Effector memory CD4-positive, alpha-beta T cell (primary cell): ENCODE results near the gene TSPAN4.

Source experiments
- DNase-seq, 3 donors: peaks; one replicate each; pipeline ENCODE4 v3.0.0-alpha.2; 2020
- H3K27ac ChIP-seq: 2 replicates; pipeline ENCODE4 v1.7.0; 2013; ENCODE audit warnings: mild to moderate bottlenecking, low read length, moderate library complexity; ENCODE audit not compliant: insufficient read depth, poor library complexity, severe bottlenecking
- H3K27me3 ChIP-seq: replicated peaks from 2 replicates; pipeline ENCODE4 v1.7.0; 2013; ENCODE audit warnings: mild to moderate bottlenecking, low read length; ENCODE audit not compliant: insufficient read depth, control insufficient read depth, poor library complexity, severe bottlenecking
- H3K36me3 ChIP-seq: 2 replicates; pipeline ENCODE4 v1.7.0; 2013; ENCODE audit warnings: mild to moderate bottlenecking, low read length, moderate library complexity; ENCODE audit not compliant: control insufficient read depth, insufficient read depth
- H3K4me1 ChIP-seq: 2 replicates; pipeline ENCODE4 v1.7.0; 2013; ENCODE audit warnings: low read length, mild to moderate bottlenecking; ENCODE audit not compliant: control insufficient read depth, insufficient read depth, poor library complexity, severe bottlenecking
- H3K4me3 ChIP-seq: 2 replicates; pipeline ENCODE4 v1.7.0; 2013; ENCODE audit warnings: low read length, low read depth, mild to moderate bottlenecking; ENCODE audit not compliant: insufficient read depth, poor library complexity, severe bottlenecking
- H3K9me3 ChIP-seq: 2 replicates; pipeline ENCODE4 v1.7.0; 2013; ENCODE audit warnings: mild to moderate bottlenecking, low read length, moderate library complexity; ENCODE audit not compliant: control insufficient read depth

TSPAN4 gene

GRCh38 chr11:852762-853161 lies 10.1 kb downstream of the TSPAN4 start:
- Histone ChIP-seq H3K27me3 (peaks cover 21% of the 10 kb centered on the region), H3K4me1 (peaks cover 12% of the 10 kb centered on the region), H3K4me3 (no peak overlapping the region), H3K27ac (no peak overlapping the region), H3K36me3 (no peaks in the 10 kb centered on the region), H3K9me3 (no peaks in the 10 kb centered on the region)
- DNase-seq = no peak

- Histone ChIP-seq H3K4me3 (no peak overlapping the region), H3K4me1 (peaks cover 5% of the 10 kb centered on the region), H3K9me3 (no peaks in the 10 kb centered on the region), H3K27me3 (peaks cover 15% of the 10 kb centered on the region), H3K27ac (no peak overlapping the region), H3K36me3 (no peaks in the 10 kb centered on the region)
- DNase-seq = no peak
These were observed 11.2 kb downstream of the TSPAN4 start for GRCh38 chr11:853682-854448.

GRCh38 chr11:854601-855329 lies 12.1 kb downstream of the TSPAN4 start:
- DNase-seq = no peak
- Histone ChIP-seq H3K27me3 (peaks cover 8% of the 10 kb centered on the region), H3K4me3 (no peak overlapping the region), H3K9me3 (no peaks in the 10 kb centered on the region), H3K36me3 (no peaks in the 10 kb centered on the region), H3K27ac (no peak overlapping the region), H3K4me1 (no peaks in the 10 kb centered on the region)

GRCh38 chr11:855330-855674 lies 12.7 kb downstream of the TSPAN4 start:
- DNase-seq = no peak
- H3K36me3 ChIP-seq = no peaks in the 10 kb centered on the region
- H3K9me3 ChIP-seq = no peaks in the 10 kb centered on the region
- H3K27me3 ChIP-seq = peaks cover 4% of the 10 kb centered on the region
- no peak overlapping the region for H3K4me3 ChIP-seq
- H3K27ac ChIP-seq = no peak overlapping the region
- H3K4me1 ChIP-seq = no peaks in the 10 kb centered on the region

- H3K27me3 ChIP-seq = no peaks in the 10 kb centered on the region
- H3K27ac ChIP-seq = no peak overlapping the region
- DNase-seq = no peak
- H3K36me3 ChIP-seq = no peaks in the 10 kb centered on the region
- H3K4me3 ChIP-seq = no peak overlapping the region
- H3K4me1 ChIP-seq = no peaks in the 10 kb centered on the region
- H3K9me3 ChIP-seq = no peaks in the 10 kb centered on the region
These were observed 13.1 kb downstream of the TSPAN4 start for GRCh38 chr11:855796-856195.

- Histone ChIP-seq H3K36me3 (no peaks in the 10 kb centered on the region), H3K27me3 (no peaks in the 10 kb centered on the region), H3K4me1 (no peaks in the 10 kb centered on the region), H3K9me3 (no peaks in the 10 kb centered on the region), H3K27ac (no peak overlapping the region), H3K4me3 (no peak overlapping the region)
- no peak for DNase-seq
These were observed 13.7 kb downstream of the TSPAN4 start for GRCh38 chr11:856397-856796.

- Histone ChIP-seq H3K9me3 (no peaks in the 10 kb centered on the region), H3K27ac (no peak overlapping the region), H3K36me3 (no peaks in the 10 kb centered on the region), H3K4me3 (no peak overlapping the region), H3K4me1 (no peaks in the 10 kb centered on the region), H3K27me3 (no peaks in the 10 kb centered on the region)
- DNase-seq = no peak
These were observed 15.6 kb downstream of the TSPAN4 start for GRCh38 chr11:858053-858761.

GRCh38 chr11:858762-859339 lies 16.2 kb downstream of the TSPAN4 start:
- H3K27ac ChIP-seq = no peak overlapping the region
- no peaks in the 10 kb centered on the region for H3K27me3 ChIP-seq
- no peaks in the 10 kb centered on the region for H3K36me3 ChIP-seq
- DNase-seq = no peak
- H3K4me1 ChIP-seq = no peaks in the 10 kb centered on the region
- H3K4me3 ChIP-seq = no peak overlapping the region
- H3K9me3 ChIP-seq = no peaks in the 10 kb centered on the region

- no peaks in the 10 kb centered on the region for H3K9me3 ChIP-seq
- H3K4me1 ChIP-seq = no peaks in the 10 kb centered on the region
- H3K36me3 ChIP-seq = no peaks in the 10 kb centered on the region
- no peak for DNase-seq
- no peak overlapping the region for H3K27ac ChIP-seq
- no peak overlapping the region for H3K4me3 ChIP-seq
- H3K27me3 ChIP-seq = no peaks in the 10 kb centered on the region
These were observed 16.9 kb downstream of the TSPAN4 start for GRCh38 chr11:859394-860131.
